ENCODE results near the gene SIRT7.

Gene SIRT7

GRCh38 chr17:81914103-81914850 lies 3.7 kb downstream of the SIRT7 start:
- H3K4me3 ChIP-seq (replicated peaks; ENCODE audit: insufficient read depth, low read length) = no peak overlapping the region
- no peak for DNase-seq (ENCODE audit: low read depth in 1 of 2, low spot score in 1 of 2)
- TF ChIP-seq REST (IDR thresholded peaks at IDR 0.05; ENCODE audit: insufficient replicate concordance, low read depth) (no peak), GABPA (IDR thresholded peaks at IDR 0.05; ENCODE audit: low read depth) (no peak), POLR2AphosphoS5 (IDR thresholded peaks at IDR 0.05; ENCODE audit: low read depth) (no peak; the same call in 1 of the 2 replicates), CTCF (IDR thresholded peaks at IDR 0.05; ENCODE audit: insufficient read depth, low read length) (no peak), SPI1 (IDR thresholded peaks at IDR 0.05; ENCODE audit: borderline replicate concordance, low read depth) (no peak)
- H3K27me3 ChIP-seq (ENCODE audit: insufficient read depth, poor library complexity, severe bottlenecking) = no peaks in the 10 kb centered on the region
- no peak overlapping the region for H3K27ac ChIP-seq (replicated peaks)

GRCh38 chr17:81913394-81914102 lies 4.4 kb downstream of the SIRT7 start:
- no peak for TF ChIP-seq SPI1 (IDR thresholded peaks at IDR 0.05; ENCODE audit: borderline replicate concordance, low read depth)
- TF ChIP-seq REST (IDR thresholded peaks at IDR 0.05; ENCODE audit: insufficient replicate concordance, low read depth) = no peak
- no peak for TF ChIP-seq GABPA (IDR thresholded peaks at IDR 0.05; ENCODE audit: low read depth)
- no peak; the same call in 1 of the 2 replicates for TF ChIP-seq POLR2AphosphoS5 (IDR thresholded peaks at IDR 0.05; ENCODE audit: low read depth)
- TF ChIP-seq CTCF (IDR thresholded peaks at IDR 0.05; ENCODE audit: insufficient read depth, low read length) = no peak
- no peaks in the 10 kb centered on the region for H3K27me3 ChIP-seq (ENCODE audit: insufficient read depth, poor library complexity, severe bottlenecking)
- no peak overlapping the region for H3K4me3 ChIP-seq (replicated peaks; ENCODE audit: insufficient read depth, low read length)
- no peak overlapping the region for H3K27ac ChIP-seq (replicated peaks)
- DNase-seq (ENCODE audit: low read depth in 1 of 2, low spot score in 1 of 2) = no peak

- Histone ChIP-seq H3K27me3 (ENCODE audit: insufficient read depth, poor library complexity, severe bottlenecking) (no peaks in the 10 kb centered on the region), H3K4me3 (replicated peaks; ENCODE audit: insufficient read depth, low read length) (no peak overlapping the region), H3K27ac (replicated peaks) (no peak overlapping the region)
- no peak for DNase-seq (ENCODE audit: low read depth in 1 of 2, low spot score in 1 of 2)
- TF ChIP-seq SPI1 (IDR thresholded peaks at IDR 0.05; ENCODE audit: borderline replicate concordance, low read depth) (no peak), REST (IDR thresholded peaks at IDR 0.05; ENCODE audit: insufficient replicate concordance, low read depth) (no peak), GABPA (IDR thresholded peaks at IDR 0.05; ENCODE audit: low read depth) (no peak), CTCF (IDR thresholded peaks at IDR 0.05; ENCODE audit: insufficient read depth, low read length) (no peak), POLR2AphosphoS5 (IDR thresholded peaks at IDR 0.05; ENCODE audit: low read depth) (no peak)
These were observed 5.3 kb downstream of the SIRT7 start for GRCh38 chr17:81912441-81913309.

Data from HL-60 (cell line).